Ovary (tissue), 9 donors: ENCODE measurements around the gene HTR3A. TPM values are rescaled to one million over a fixed set of nuclear protein-coding genes. Genes with fewer than 3 reads are reported as not detected.

Experiments used
- DNase-seq, 5 donors: peaks; one replicate each; pipeline ENCODE4 v3.0.0-alpha.2; 2019 to 2020
- H3K27ac ChIP-seq, 2 donors: fragments of 200-600 bp; one replicate each; pipeline versions ENCODE4 v1.5.1 to v1.8.0; 2019 to 2022
- H3K27me3 ChIP-seq: fragments of 200-600 bp; one replicate; pipeline ENCODE4 v1.8.0; 2022
- H3K36me3 ChIP-seq: fragments of 200-600 bp; sonication (generic); one replicate; pipeline ENCODE4 v1.5.1; 2019
- H3K4me1 ChIP-seq: one replicate; pipeline ENCODE4 v1.8.1; 2013; ENCODE audit warnings: mild to moderate bottlenecking, moderate library complexity; ENCODE audit not compliant: insufficient read depth
- H3K4me3 ChIP-seq: fragments of 200-600 bp; sonication (generic); one replicate; pipeline ENCODE4 v1.5.1; 2017
- H3K9me3 ChIP-seq, 2 donors: fragments of 200-600 bp in 1 of 2; sonication (generic) in 1 of 2; one replicate each; pipeline versions ENCODE4 v1.5.1 to v1.8.1; 2013 to 2019; ENCODE audit warnings: mild to moderate bottlenecking in 1 of 2, moderate library complexity in 1 of 2
- EP300 ChIP-seq: sonication (generic); formaldehyde crosslinking; IDR thresholded peaks from one replicate; pipeline ENCODE4 v1.6.1; 2017; ENCODE audit warnings: antibody characterized with exemption
- POLR2A ChIP-seq: fragments of 450-650 bp; IDR thresholded peaks from one replicate; pipeline ENCODE4 v1.6.1; 2017; ENCODE audit warnings: antibody characterized with exemption, mild to moderate bottlenecking, moderate library complexity
- WGBS, 3 donors: extraction: QIAGEN DNeasy Blood & Tissue Kit in 1 of 3; methylation state at CpG; one replicate each; pipeline versions ENCODE4 v1.1.5 to v1.1.7; 2013 to 2017; 5-methylcytosine and 5-hydroxymethylcytosine counted together
- intact Hi-C, 4 donors: fragments of 100-400 bp; cut with DNase I; formaldehyde crosslinking; loops; one replicate each; pipeline versions ENCODE4 v1.11.0 to v1.15.1; 2022 to 2023
- polyA plus RNA-seq, 2 donors: library from polyadenylated mRNA; stranded (reverse); fragments of 200-250 nt in 1 of 2; fragments of 350-450 nt in 1 of 2; fragmentation: Illumina TruSeq in 1 of 2; extraction: RNeasy Lipid Tissue Mini Kit (QIAGEN cat#74804) in 1 of 2; gene quantifications; one replicate each; pipeline ENCODE4 v1.2.3, GENCODE V29; 2013 to 2014
- total RNA-seq, 7 donors: library from RNA; depleted of rRNA in 2 of 7; stranded (reverse); fragments of >200 nt in 2 of 7; fragmentation: NEBNext Ultra II Directional in 3 of 7; extraction: Animal tissue kit (Norgen Biotek cat#: 25700) in 3 of 7; gene quantifications; one replicate each; pipeline versions ENCODE4 v1.1.0 to v1.2.4, GENCODE V29; 2016 to 2023
- TF ChIP-seq, protein P1 (sequence below), 3 donors: fragments of 450-650 bp in 2 of 3; fragments of 200-600 bp in 1 of 3; IDR thresholded peaks; one replicate each; pipeline versions ENCODE4 v1.5.1 to v1.8.0; 2016 to 2022; ENCODE audit warnings: antibody characterized with exemption in 3 of 3, mild to moderate bottlenecking in 1 of 3
- donor health status: DM: no; HTN: no; CAD: no; lungs with moderate emphysema.
- donor health status: DM: no; HTN: no; CAD: no.
- donor health status: Bipolar disorder and iron deficiency.
- donor health status: DM: yes; HTN: yes; CAD: no.
- donor health status: DM: no; HTN: no; CAD: no.
- donor health status: DM: yes; HTN: yes; CAD: no.

HTR3A gene
- total and polyA plus RNA-seq, 9 donors: not detected

DNA sequence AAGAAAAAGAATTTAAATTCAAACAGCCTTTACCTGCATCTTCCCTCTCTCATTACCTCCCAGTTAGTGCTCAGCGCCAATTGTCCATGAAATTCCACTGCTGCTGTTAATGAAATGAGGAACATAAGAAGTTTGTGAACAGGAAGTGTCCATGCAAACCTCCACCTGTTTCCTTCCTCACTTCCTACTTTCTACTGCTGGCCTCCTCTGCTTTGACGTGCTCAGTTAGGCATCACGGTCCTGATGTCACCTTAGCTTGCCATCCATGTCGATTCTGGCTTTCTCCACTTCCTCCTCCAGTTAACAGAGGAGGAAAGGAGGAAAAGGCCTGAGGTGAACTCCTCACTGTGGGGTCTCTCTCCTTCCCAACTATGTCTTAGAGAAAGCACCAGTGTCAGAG lies 26.9 kb upstream of the HTR3A start:
- intact Hi-C loops: no loop called here
- no peaks in the 10 kb centered on the region for H3K9me3 ChIP-seq
- H3K4me3 ChIP-seq: no peak overlapping the region
- no peak for DNase-seq
- no peaks in the 10 kb centered on the region for H3K27me3 ChIP-seq
- H3K36me3 ChIP-seq: no peaks in the 10 kb centered on the region
- TF ChIP-seq, protein P1, sequence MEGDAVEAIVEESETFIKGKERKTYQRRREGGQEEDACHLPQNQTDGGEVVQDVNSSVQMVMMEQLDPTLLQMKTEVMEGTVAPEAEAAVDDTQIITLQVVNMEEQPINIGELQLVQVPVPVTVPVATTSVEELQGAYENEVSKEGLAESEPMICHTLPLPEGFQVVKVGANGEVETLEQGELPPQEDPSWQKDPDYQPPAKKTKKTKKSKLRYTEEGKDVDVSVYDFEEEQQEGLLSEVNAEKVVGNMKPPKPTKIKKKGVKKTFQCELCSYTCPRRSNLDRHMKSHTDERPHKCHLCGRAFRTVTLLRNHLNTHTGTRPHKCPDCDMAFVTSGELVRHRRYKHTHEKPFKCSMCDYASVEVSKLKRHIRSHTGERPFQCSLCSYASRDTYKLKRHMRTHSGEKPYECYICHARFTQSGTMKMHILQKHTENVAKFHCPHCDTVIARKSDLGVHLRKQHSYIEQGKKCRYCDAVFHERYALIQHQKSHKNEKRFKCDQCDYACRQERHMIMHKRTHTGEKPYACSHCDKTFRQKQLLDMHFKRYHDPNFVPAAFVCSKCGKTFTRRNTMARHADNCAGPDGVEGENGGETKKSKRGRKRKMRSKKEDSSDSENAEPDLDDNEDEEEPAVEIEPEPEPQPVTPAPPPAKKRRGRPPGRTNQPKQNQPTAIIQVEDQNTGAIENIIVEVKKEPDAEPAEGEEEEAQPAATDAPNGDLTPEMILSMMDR (IDR thresholded peaks at IDR 0.05): no peak
- no peak for TF ChIP-seq POLR2A
- TF ChIP-seq EP300: no peak
- WGBS, 3 donors: 73 to 82% (median 75%) methylated on average over 4 of the region's 4 CpGs
- H3K4me1 ChIP-seq: no peaks in the 10 kb centered on the region
- H3K27ac ChIP-seq: no peak overlapping the region

- WGBS, 3 donors: 63 to 74% (median 71%) methylated on average over 4 of the region's 4 CpGs
Observed at GRCh38 chr11:113949891-113950290, 25.0 kb upstream of the HTR3A start.

GRCh38 chr11:113951537-113951936 lies 23.4 kb upstream of the HTR3A start:
- Histone ChIP-seq H3K36me3 (no peaks in the 10 kb centered on the region), H3K27me3 (no peaks in the 10 kb centered on the region), H3K4me1 (no peaks in the 10 kb centered on the region), H3K4me3 (no peak overlapping the region), H3K27ac (no peak overlapping the region), H3K9me3 (no peaks in the 10 kb centered on the region)
- intact Hi-C loops: no loop called here
- 30 to 40% (median 30%) methylated on average over 5 of the region's 5 CpGs for WGBS, 3 donors
- no peak for DNase-seq
- TF ChIP-seq EP300 (no peak), POLR2A (no peak)
- TF ChIP-seq, protein P1 (IDR thresholded peaks at IDR 0.05): no peak

More at GRCh38 chr11:113949891-113950290, 25.0 kb upstream of the HTR3A start:
- no peaks in the 10 kb centered on the region for H3K9me3 ChIP-seq
- DNase-seq: no peak
- intact Hi-C loops: no loop called here
- H3K4me3 ChIP-seq: no peak overlapping the region
- H3K4me1 ChIP-seq: no peaks in the 10 kb centered on the region
- H3K27ac ChIP-seq: no peak overlapping the region
- no peaks in the 10 kb centered on the region for H3K36me3 ChIP-seq
- TF ChIP-seq POLR2A (no peak), EP300 (no peak)
- TF ChIP-seq, protein P1 (IDR thresholded peaks at IDR 0.05): no peak
- H3K27me3 ChIP-seq: no peaks in the 10 kb centered on the region

DNA sequence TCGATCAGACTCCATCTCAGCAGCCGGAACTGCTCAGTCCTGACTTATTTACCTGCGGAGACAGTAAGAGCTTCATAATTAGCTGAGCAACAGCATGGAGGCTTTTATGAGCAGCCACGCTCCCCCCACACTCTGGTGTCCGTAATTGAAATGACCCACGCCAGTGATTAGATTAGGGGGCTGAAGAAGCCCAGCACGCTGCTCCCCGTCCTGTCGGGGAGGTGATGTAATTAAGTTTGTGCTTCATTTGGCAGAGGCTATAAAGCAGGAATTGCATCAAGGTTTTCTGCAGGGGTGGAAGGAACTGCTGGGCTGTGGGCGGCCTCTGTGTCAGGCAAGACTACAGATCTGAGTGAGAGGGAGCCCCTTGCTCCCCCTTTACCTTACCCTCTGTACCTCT lies 22.8 kb upstream of the HTR3A start:
- no peaks in the 10 kb centered on the region for H3K27me3 ChIP-seq
- H3K4me1 ChIP-seq: no peaks in the 10 kb centered on the region
- no peak overlapping the region for H3K27ac ChIP-seq
- no peak overlapping the region for H3K4me3 ChIP-seq
- DNase-seq: no peak
- H3K9me3 ChIP-seq: no peaks in the 10 kb centered on the region
- WGBS, 3 donors: 4 to 12% (median 7%) methylated on average over 10 of the region's 10 CpGs
- TF ChIP-seq, protein P1 (IDR thresholded peaks at IDR 0.05): no peak
- intact Hi-C loops: no loop called here
- no peaks in the 10 kb centered on the region for H3K36me3 ChIP-seq

- Histone ChIP-seq H3K27ac (no peak overlapping the region), H3K27me3 (no peaks in the 10 kb centered on the region), H3K9me3 (no peaks in the 10 kb centered on the region), H3K4me1 (no peaks in the 10 kb centered on the region), H3K4me3 (no peak overlapping the region), H3K36me3 (no peaks in the 10 kb centered on the region)
- intact Hi-C loops: no loop called here
- 73 to 77% (median 74%) methylated on average over 10 of the region's 10 CpGs for WGBS, 3 donors
- DNase-seq: no peak
- TF ChIP-seq POLR2A (no peak), EP300 (no peak)
- TF ChIP-seq, protein P1 (IDR thresholded peaks at IDR 0.05): no peak
Observed at GRCh38 chr11:113952588-113952987, 22.3 kb upstream of the HTR3A start.
